Prostate gland (tissue), 2 donors: ENCODE results near the gene ATXN1.

Experiments used
- CTCF ChIP-seq, 4 experiments: fragments of 200-600 bp in 2 of 4; fragments of 450-650 bp in 2 of 4; sonication (generic) in 2 of 4; IDR thresholded peaks; 1 replicate in 3 of 4; 2 replicates in 1 of 4; pipeline ENCODE4 v1.5.1; 2016 to 2019; ENCODE audit warnings: antibody characterized with exemption in 4 of 4, mild to moderate bottlenecking in 2 of 4, moderate library complexity in 2 of 4
- POLR2A ChIP-seq: fragments of 450-650 bp; IDR thresholded peaks from one replicate; pipeline ENCODE4 v1.6.1; 2016; ENCODE audit warnings: antibody characterized with exemption, mild to moderate bottlenecking

- no peak for TF ChIP-seq POLR2A
- no peak for TF ChIP-seq CTCF (IDR thresholded peaks at IDR 0.05)
Measured at GRCh38 chr6:16706911-16707783, 54.1 kb downstream of the ATXN1 start.
